DLD1 (cell line): ENCODE data around the gene MAGEB2.
"Not testable (repeated sequence)": the region's sequence is repeated elsewhere in the genome, so short reads cannot be mapped to it uniquely, and the experiment has no call there.

Source experiments
- in situ Hi-C: cut with HindIII; loops from 2 replicates; pipeline ENCODE4 v1.10.0; 2017; ENCODE audit warnings: low sequenced_read_pairs

The MAGEB2 gene, protein sequence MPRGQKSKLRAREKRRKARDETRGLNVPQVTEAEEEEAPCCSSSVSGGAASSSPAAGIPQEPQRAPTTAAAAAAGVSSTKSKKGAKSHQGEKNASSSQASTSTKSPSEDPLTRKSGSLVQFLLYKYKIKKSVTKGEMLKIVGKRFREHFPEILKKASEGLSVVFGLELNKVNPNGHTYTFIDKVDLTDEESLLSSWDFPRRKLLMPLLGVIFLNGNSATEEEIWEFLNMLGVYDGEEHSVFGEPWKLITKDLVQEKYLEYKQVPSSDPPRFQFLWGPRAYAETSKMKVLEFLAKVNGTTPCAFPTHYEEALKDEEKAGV

DNA sequence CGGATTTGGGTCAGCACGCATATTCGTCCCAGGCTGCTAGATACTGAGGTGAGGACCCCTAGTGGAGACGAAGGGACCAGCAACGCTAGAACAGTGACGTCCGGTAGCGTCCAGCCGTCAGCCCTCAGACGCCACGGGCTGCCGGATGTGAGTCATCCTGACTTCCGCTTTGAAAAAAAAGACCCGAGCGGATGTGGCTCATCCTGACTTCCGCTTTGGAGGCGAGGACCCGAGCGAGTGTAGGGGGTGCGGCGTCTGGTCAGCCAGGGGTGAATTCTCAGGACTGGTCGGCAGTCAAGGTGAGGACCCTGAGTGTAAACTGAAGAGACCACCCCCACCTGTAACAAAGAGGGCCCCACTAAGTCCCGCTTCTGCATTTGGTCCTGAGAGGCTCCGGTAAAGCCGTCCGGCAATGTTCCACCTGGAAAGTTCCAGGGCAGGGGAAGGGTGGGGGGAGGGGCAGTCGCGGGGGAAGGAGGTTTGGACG, at the start of gene MAGEB2:
TSS of gene MAGEB2 (plus strand) at position 207 of the 487 bp plus-strand sequence. CDS start 3,018 bp downstream, outside the sequence.
- in situ Hi-C loops: no loop called here

DNA sequence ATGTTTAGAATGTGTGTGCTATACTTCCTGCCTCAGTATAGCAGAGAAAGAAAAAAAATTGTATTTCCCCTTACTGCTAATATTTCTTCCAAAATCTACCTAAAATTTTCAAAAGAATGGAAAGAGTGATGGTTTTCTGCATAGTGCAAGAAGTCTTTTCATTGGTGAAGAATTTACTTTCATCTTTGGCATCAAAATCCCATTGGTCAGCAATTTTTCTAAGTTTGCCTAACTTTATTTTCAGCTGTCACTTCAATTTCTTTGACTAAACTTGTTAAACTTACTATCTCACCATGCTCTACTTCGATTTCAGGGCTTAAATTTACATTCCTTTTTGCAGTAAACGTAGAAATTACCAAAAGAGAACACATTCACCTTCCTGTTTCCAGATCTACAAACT, 44.5 kb upstream of the MAGEB2 start:
- in situ Hi-C loops: no loop called here

DNA sequence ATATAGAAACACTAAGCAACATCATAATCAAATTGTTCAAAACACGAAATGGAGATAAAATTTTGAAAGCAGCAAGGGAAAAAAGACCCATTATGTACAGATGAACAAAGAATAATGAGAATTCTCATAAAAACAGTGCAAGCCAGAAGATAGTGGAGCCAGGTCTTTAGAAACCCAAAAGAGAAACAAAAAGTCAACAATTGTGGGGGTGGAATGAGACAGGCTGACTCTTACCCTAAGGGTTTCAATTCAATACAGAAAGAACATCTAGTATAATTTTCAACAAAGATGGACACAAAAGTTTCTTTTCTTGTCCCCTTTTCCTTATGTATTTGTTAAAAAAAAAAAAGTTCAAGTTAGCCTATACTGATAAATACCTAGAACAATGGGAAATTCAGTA, 34.0 kb upstream of the MAGEB2 start:
- in situ Hi-C loops: no loop called here

DNA sequence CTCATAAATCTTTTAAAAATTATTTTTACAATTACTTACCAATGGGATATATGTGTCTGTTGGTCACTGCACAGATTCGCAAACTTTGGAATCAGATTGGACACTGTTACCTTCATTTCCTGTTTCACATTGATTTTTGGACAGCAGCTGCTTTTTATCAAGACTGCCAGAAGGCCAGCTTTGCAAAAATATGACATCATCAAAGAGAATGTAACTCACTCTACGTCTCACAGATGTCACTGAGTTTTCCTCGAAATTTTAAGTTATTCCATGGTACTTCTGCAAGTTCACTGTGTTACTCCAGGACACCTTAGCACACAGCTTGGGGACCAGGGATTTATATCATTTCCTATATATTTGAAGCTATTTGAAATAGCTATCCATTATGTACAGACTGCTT, 31.8 kb upstream of the MAGEB2 start:
- in situ Hi-C loops: no loop called here

DNA sequence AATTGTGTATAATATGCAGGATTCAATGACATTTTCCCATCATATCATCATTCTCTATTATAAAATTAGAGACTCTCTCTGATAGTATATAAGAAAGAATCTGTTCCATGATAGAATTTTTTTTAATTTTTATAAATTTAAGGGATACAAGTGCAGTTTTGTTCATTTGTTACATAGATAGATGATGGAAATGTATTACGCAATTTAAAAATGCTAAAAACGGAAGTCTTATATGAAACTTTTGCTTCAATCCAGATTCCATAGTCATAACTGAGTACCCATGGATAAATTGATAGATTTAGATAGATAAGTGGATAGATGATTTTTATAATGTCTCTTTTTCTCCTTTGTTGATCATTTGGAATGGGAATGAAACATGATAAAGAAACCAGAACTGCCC, 24.9 kb upstream of the MAGEB2 start:
- in situ Hi-C loops: no loop called here

DNA sequence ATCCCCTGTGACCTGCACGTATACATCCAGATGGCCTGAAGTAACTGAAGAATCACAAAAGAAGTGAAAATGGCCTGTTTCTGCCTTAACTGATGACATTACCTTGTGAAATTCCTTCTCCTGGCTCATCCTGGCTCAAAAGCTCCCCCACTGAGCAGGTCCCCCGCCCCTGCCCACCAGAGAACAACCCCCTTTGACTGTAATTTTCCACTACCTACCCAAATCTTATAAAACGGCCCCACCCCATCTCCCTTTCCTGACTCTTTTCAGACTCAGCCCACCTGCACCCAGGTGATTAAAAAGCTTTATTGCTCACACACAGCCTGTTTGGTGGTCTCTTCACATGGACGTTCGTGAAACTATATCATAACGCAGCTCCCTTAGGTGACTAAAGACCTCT, 21.5 kb upstream of the MAGEB2 start:
- in situ Hi-C loops: not testable (repeated sequence)

DNA sequence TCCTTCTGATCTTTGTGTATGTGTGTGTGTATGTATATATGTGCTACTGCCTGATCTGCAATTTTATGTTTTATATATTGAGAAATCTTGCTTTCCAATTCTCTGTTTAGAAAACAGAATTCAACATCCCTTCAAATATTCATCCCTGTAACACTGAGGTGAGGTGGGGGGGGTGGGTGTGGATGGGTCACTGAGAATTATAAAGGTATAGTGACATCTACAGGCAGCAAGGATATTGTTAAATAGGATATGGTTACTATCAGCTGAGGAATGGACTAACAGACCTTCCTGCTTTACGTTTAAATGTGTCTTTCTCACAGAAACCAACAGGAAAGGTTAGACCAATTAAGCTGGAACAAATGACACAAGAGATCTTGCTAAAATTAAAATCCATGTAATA, 19.0 kb upstream of the MAGEB2 start:
- in situ Hi-C loops: no loop called here

DNA sequence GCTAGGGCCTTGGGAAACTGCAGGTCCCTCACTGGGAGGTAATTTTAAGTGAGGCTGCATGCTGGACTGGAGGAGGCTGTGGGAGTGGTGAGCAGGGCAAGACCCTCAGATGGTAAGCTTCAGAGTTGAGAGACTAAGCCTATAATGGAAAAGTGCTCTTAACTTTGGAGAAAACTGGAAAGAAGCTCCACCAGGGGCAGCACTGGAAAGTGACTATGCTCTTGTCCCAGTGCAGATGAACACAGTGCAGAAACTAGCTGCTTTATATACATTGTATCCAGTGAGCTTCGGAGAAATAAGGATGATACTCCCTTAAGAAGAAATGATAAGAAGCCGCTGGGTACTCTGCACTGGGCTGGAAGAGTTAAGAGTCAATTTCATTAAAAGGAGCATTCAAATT, 3.2 kb upstream of the MAGEB2 start:
- in situ Hi-C loops: no loop called here

DNA sequence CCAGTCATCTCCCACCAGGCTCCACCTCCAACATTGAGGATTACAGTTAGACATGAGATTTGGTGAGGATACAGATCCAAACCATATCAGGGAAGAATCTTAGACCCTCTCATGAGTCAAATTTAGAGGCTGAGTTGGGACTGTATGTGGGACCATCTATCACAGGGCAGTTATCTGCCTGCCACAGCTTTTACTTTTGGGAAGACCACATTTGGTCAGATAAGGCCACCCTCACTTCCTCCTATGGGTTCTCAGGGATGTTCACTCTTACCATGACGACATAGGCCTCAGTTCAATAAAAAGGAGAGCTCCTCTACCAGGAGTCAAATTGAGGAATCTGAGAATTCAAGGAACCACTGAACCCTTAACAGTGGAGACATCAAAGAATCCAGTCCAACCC, 2.1 kb downstream of the MAGEB2 start:
- in situ Hi-C loops: no loop called here

DNA sequence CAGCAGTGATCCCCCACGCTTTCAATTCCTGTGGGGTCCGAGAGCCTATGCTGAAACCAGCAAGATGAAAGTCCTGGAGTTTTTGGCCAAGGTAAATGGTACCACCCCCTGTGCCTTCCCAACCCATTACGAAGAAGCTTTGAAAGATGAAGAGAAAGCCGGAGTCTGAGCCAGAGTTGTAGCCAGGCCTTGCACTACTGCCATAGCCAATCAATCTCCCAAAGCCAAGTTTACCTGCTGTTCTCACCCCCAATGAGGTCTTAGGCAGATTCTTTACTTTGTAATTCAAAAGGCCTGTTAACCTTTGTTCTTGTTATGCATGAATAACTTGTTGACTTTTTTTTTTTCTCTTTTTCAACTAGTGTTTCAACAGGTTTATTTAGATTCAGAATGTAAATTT, 4.0 kb downstream of the MAGEB2 start:
- in situ Hi-C loops: no loop called here

DNA sequence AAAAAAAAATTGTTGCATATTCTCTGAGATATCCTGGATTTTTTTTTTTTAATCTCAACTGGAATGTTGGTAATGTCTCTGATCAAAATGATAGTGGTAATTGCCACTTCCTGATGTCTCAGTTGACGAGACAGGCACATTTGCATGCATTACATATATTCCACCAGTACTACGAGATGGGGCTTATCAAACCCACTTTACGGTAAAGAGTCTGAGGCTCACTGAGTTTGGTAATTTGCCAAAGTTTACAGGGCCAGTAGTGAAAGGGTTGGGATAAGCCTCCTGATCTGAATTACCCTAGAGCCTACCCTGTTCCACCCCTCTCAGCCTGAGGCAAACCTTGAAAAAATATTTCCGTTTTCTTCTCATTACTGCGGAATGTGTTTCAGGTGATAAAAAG, 5.3 kb downstream of the MAGEB2 start:
- in situ Hi-C loops: no loop called here

DNA sequence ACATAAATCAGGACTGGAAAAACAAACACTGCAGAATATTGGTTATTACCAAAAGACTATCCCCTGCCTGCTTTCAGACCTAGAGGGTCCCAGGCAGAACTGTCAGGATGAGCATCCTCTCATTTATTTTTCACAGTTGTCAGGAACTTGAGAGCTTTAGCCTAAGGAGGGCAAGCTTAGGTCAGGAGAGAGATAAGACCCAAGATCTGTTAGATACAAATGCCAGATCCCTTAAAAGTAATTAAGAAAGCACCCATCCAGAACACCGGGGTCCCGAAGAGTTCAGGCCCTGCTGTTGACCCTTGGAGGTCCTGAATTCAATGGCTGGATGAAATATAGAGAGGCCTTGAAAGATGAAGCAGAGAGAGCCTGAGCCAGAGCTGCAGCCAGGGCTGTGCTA, 9.2 kb downstream of the MAGEB2 start:
- in situ Hi-C loops: no loop called here

DNA sequence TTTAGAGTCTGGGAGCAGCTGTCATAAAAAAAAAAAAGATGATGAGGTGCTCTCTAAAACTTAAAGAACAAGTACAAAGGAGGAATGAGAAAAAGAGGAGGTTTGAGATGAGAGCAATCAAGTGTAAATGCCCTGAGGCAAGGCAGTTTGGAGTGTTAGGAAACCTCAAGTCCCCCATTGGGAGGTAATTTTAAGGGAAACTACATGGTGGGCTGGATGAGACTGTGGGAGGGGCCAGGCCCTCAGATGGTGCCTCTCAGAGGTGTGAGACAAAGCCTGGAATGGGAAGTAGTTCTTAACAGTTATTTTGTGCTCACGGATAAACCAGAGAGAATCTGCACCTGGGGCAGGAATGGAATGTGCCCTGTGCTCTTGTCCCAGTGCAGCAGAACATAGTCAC, 13.2 kb downstream of the MAGEB2 start:
- in situ Hi-C loops: no loop called here

DNA sequence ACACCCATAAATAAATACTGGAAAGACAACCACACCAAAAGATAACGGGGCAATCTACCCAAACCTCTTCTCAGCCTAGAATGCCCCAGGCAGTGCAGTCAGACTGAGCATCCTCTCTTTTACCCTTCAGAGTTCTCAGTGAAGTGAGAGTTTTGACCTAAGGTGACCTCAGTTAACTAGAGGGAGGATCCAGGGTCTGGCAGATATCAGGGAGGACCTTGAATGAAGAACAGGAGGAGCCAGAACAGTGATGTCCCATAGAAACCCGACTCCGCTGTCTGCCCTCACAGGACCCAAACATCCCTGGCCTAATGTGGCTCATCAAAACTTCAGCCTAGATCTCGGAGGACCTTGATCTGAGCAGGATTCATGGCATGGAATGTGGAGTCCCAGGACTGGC, 15.0 kb downstream of the MAGEB2 start, which contains the start of gene MAGEB3:
TSS of gene MAGEB3 (plus strand) at position 263 of the 400 bp plus-strand sequence. CDS start 5,268 bp downstream, outside the sequence.
- in situ Hi-C loops: no loop called here

DNA sequence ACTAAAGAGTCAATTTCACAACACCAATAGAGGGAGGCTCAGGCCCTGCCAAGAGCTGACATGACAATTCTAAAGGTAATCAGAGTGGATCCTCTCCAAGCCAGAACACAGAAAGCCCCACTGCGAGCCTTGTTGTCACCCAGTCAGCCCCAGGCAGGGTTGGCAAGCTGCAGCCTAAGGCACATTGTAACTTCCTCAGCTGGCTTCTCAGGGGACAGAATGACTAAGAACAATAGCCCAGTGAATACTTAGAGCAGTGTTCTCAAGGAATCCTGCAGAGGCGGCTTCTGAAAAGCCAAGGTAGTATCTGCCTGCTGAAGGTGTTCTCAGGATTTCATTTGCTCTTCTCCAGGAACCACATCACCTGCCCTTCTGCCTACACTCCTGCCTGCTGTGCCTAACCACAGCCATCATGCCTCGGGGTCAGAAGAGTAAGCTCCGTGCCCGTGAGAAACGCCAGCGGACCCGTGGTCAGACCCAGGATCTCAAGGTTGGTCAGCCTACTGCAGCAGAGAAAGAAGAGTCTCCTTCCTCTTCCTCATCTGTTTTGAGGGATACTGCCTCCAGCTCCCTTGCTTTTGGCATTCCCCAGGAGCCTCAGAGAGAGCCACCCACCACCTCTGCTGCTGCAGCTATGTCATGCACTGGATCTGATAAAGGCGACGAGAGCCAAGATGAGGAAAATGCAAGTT, 26.5 kb downstream of the MAGEB2 start, which contains the start of gene MAGEB4:
TSS of gene MAGEB4 (plus strand) at position 277 of the 692 bp plus-strand sequence. CDS start at position 413, 136 bp downstream.
- in situ Hi-C loops: no loop called here

DNA sequence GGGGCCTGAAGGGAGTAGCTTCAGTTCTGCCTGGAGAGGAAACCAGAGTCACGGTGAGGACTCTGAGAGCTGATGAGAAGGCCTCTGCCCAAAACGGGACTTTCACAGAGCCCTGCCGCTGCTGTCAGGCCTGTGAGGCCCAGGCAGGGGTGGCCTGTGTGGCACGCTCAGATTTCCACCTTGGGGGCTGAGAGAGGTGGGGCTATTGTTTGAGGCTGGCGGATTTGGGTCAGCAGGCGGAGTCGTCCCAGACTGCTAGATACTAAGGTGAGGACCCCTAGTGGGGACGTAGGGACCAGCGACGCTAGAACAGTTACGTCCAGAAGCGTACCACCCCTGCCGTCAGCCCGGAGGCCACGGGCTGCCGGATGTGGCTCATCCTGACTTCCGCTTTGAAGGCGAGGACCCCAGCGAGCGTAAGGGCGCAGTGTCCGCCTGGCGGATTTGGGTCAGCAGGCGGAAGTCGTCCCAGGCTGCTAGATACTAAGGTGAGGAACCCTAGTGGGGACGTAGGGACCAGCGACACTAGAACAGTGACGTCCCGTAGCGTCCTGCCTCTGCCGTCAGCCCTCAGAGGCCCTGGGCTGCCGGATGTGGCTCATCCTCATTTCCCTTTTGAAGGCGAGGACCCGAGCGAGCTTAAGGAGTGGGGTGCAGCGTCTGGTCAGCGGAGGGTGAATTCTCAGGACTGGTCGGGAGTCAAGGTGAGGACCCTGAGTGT, 31.6 kb downstream of the MAGEB2 start, which contains the start of gene MAGEB1:
TSS of gene MAGEB1 (plus strand) at position 378 of the 721 bp plus-strand sequence. CDS start 3,348 bp downstream, outside the sequence.
- in situ Hi-C loops: no loop called here

DNA sequence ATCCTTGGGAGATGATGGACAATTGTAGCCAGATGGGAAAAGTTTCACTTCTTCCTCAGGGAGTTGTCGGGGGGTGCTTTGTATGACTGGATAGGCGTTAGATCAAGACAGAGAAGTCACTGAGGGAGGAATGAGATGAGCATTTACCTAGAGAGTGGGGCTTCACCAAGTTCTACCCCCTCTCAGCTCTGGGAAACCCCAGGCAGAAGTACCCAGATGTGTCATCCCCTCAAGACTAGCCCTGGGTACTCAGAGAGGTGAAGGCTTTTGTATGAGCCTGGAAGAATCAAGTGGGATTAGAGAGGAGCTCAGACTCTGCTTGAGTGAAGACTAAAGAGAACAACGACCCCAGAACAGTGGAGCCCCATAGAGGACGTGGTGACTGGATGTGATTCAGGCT, 33.5 kb downstream of the MAGEB2 start:
- in situ Hi-C loops: no loop called here

DNA sequence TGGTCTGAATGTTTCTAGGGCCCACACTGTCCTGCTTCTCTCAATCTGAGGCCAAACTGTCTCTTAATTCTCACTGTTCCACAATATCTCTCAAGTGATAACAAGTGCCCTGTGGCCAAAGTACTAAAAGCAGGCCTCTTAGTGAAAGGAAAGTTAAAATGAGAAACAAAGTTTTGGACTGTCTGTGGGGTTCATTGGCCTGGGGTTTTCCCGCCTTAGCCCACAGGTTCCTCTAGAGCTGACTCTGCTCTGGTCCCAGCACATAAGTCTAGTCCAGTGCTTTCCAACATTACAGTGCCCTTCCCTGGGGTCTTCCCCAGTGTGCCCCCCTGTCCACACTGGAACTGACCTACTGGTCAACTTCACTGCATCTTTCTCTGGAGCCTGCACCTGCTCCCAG, 37.9 kb downstream of the MAGEB2 start:
- in situ Hi-C loops: no loop called here

DNA sequence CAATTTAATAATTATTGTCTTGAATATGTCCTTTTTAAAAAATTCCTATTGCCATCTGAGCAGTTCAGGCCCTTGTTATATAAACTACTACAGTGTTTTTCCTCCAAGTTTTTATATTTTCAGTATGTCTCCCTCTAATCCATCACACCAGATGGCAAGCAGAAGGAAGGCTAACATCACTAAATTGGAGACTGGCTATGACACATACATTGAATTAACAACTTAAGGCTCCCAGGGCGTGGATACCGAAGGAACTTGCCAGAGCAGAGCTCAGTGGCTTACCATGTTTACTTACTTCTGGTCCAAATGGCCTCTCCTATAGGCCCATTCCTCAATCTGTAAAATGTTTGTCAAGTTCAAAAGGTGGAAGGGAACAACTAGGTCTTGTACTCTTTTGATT, 44.6 kb downstream of the MAGEB2 start:
- in situ Hi-C loops: no loop called here

DNA sequence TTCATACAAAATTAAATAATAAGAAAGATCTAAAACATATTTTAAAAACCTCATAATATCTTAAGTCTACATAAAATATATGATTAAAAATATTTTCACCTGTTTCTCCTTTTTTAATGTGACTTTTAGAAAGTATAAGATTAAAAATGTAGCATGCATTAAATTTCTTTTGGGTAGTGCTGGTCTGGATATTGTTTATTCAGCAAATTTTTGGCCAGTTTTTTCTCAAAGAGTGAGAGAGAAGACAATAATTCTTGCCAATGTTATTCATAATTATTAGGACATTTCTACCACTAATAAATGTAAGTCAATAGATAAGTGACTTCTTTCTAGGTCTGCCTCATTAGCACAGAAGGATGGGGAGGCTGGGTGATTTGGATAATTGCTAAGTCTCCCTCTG, 45.6 kb downstream of the MAGEB2 start:
- in situ Hi-C loops: no loop called here

DNA sequence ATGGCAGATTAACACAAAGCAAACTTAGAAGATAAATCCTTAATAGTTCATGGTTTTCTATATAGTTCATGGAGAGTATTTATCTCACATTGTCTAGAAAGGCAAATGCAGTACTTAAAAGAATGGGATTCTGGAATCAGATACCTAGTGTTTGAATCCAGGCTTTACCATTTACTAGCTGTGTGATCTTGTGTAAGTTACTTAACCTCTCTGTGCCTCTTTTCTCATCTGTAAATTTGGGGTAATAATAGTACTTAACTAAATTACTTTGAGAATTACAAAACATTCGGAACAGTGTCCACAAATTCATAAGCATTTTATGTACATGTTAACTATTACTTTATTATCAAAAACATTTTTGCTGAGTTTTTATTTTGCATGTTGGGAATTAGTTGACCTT, 47.4 kb downstream of the MAGEB2 start:
- in situ Hi-C loops: no loop called here
